Measurements from ENCODE around the gene FAM171A1. TPM values are rescaled to one million over a fixed set of nuclear protein-coding genes. Genes with fewer than 3 reads are reported as not detected.

Gene FAM171A1
- total and polyA plus RNA-seq, 2 of the 13 experiments (the other 11 are each of a cell fraction or from before 2014, with no cell fraction given): 21.5 to 34.7 TPM

GRCh38 chr10:15311569-15312280 lies 59.4 kb downstream of the FAM171A1 start:
- ATAC-seq (no peak), FAIRE-seq (no peak), DNase-seq (ENCODE audit: low spot score) (no peak)
- POLR2A ChIA-PET: no interaction called here
- H3K36me3 ChIP-seq (replicated peaks in 1 of 2; ENCODE audit: control insufficient read depth in 1 of 2, insufficient read depth in 2 of 2, low read length in 2 of 2): peaks cover 6 to 18% of the 10 kb centered on the region in 2 experiments; a peak in 2 of 5 replicates
- CTCF ChIA-PET (ENCODE audit: low intra/inter-chr PET ratio, low total read pairs): no interaction called here
- in situ Hi-C loops (cut with HindIII; ENCODE audit: extremely low pct_ligation_motif_present, low pct_unique_long_range_greater_than_20kb): no loop called here
- H3K27me3 ChIP-seq (ENCODE audit: control insufficient read depth in 1 of 2, insufficient read depth in 2 of 2, low read length in 2 of 2): no peaks in the 10 kb centered on the region
- intact Hi-C loops (cut with micrococcal nuclease; ENCODE audit: unreplicated experiment): no loop called here
- no peak overlapping the region for H3K27ac ChIP-seq (ENCODE audit: extremely low read length, insufficient read depth, low read length)
- TF ChIP-seq NR3C1 (CRISPR knock-in tag; IDR thresholded peaks at IDR 0.05) (no peak), ZNF382 (CRISPR knock-in tag; IDR thresholded peaks at IDR 0.05; ENCODE audit: borderline replicate concordance) (no peak), ZNF607 (CRISPR knock-in tag; IDR thresholded peaks at IDR 0.05; ENCODE audit: borderline replicate concordance) (no peak), ZNF720 (CRISPR knock-in tag; IDR thresholded peaks at IDR 0.05) (no peak), MAFF (IDR thresholded peaks at IDR 0.05; ENCODE audit: low read depth, low read length) (no peak), ELF4 (CRISPR knock-in tag; IDR thresholded peaks at IDR 0.05; ENCODE audit: borderline replicate concordance) (no peak), ZNF703 (CRISPR knock-in tag; IDR thresholded peaks at IDR 0.05; ENCODE audit: borderline replicate concordance) (no peak), ZNF605 (CRISPR knock-in tag; IDR thresholded peaks at IDR 0.05) (no peak), ZNF709 (CRISPR knock-in tag; IDR thresholded peaks at IDR 0.05) (no peak)
- TF ChIP-seq, protein P1, sequence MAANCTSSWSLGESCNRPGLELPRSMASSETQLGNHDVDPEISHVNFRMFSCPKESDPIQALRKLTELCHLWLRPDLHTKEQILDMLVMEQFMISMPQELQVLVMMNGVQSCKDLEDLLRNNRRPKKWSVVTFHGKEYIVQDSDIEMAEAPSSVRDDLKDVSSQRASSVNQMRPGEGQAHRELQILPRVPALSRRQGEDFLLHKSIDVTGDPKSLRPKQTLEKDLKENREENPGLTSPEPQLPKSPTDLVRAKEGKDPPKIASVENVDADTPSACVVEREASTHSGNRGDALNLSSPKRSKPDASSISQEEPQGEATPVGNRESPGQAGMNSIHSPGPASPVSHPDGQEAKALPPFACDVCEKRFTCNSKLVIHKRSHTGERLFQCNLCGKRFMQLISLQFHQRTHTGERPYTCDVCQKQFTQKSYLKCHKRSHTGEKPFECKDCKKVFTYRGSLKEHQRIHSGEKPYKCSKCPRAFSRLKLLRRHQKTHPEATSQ (CRISPR knock-in tag; IDR thresholded peaks at IDR 0.05; ENCODE audit: borderline replicate concordance): no peak
- TF ChIP-seq, protein P2, sequence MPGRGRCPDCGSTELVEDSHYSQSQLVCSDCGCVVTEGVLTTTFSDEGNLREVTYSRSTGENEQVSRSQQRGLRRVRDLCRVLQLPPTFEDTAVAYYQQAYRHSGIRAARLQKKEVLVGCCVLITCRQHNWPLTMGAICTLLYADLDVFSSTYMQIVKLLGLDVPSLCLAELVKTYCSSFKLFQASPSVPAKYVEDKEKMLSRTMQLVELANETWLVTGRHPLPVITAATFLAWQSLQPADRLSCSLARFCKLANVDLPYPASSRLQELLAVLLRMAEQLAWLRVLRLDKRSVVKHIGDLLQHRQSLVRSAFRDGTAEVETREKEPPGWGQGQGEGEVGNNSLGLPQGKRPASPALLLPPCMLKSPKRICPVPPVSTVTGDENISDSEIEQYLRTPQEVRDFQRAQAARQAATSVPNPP (CRISPR knock-in tag; IDR thresholded peaks at IDR 0.05): no peak
- no peak overlapping the region for H3K4me3 ChIP-seq (replicated peaks in 1 of 3; ENCODE audit: insufficient read depth in 1 of 3, low read depth in 2 of 3, low read length in 3 of 3)
- peaks cover 19% of the 10 kb centered on the region for H3K4me1 ChIP-seq (ENCODE audit: insufficient read depth, low read length)
- 88% methylated on average over 12 of the region's 12 CpGs for WGBS (ENCODE audit: low lambda C conversion rate)
- no peak overlapping the region for H2AFZ ChIP-seq (ENCODE audit: low read length)
- no peak overlapping the region for H3K9ac ChIP-seq (ENCODE audit: insufficient read depth, low read depth, low read length)
- no peak overlapping the region for H3K4me2 ChIP-seq (ENCODE audit: low read depth, low read length)
- H3K9me3 ChIP-seq (ENCODE audit: low read length): no peaks in the 10 kb centered on the region
- BruUV-seq (replicated peaks): no TSS peak
- H3K79me2 ChIP-seq (ENCODE audit: insufficient read depth, low read length): peaks cover 20% of the 10 kb centered on the region
- no peaks in the 10 kb centered on the region for H4K20me1 ChIP-seq (ENCODE audit: insufficient read depth, low read length)
